Kidney epithelial cell (primary cell): Measurements from ENCODE around the gene SBK3. TPM values are rescaled to one million over a fixed set of nuclear protein-coding genes. Genes with fewer than 3 reads are reported as not detected.
"Not testable (repeated sequence)": the region's sequence is repeated elsewhere in the genome, so short reads cannot be mapped to it uniquely, and the experiment has no call there.

Experiments used
- DNase-seq: peaks from one replicate; pipeline ENCODE4 v3.0.0-alpha.2; 2010; ENCODE audit warnings: low read depth
- H3K27me3 ChIP-seq: 2 replicates; pipeline ENCODE4 v1.6.0; 2011; ENCODE audit warnings: low read length; ENCODE audit not compliant: control insufficient read depth, insufficient read depth
- H3K36me3 ChIP-seq: 2 replicates; pipeline ENCODE4 v1.5.1; 2011; ENCODE audit warnings: low read length; ENCODE audit not compliant: control insufficient read depth, insufficient read depth
- H3K4me3 ChIP-seq: 2 replicates; pipeline ENCODE4 v1.5.1; 2011; ENCODE audit warnings: low read depth, mild to moderate bottlenecking, control low read depth, low read length
- CTCF ChIP-seq: IDR thresholded peaks from 2 replicates; pipeline ENCODE4 v1.5.1; 2011; ENCODE audit warnings: mild to moderate bottlenecking, moderate library complexity, low read length, control low read depth, inconsistent platforms; ENCODE audit not compliant: insufficient read depth, poor library complexity, severe bottlenecking
- total RNA-seq: library from RNA; depleted of rRNA; stranded (reverse); fragments of >200 nt; gene quantifications from 2 replicates; pipeline ENCODE4 v1.2.3, GENCODE V29; 2015

Gene SBK3
- total RNA-seq, 1 donor from 2014 or later = 0.33 TPM

DNA sequence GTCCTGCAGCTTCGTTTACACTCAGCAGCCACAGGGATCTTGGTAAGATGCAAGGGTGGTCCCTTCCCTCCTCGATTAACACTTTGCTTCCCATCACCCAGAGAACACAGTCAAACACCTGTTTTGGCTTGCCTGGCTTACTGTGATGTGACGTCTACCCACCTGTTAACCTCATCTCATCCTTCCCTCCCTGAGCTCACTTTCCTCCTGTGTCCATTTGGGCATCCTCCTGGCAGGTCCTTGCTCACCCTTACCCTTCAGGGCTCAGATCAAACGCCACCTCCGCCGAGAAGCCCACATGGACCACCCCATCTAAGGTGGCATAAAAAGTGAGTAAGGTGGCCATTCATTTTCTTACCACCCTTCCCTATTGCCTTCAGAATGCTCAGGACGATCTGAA is 44.8 kb upstream of the SBK3 start:
- Histone ChIP-seq H3K27me3 (no peaks in the 10 kb centered on the region), H3K36me3 (no peaks in the 10 kb centered on the region), H3K4me3 (no peak overlapping the region)
- no peak for DNase-seq
- TF ChIP-seq CTCF = no peak

- Histone ChIP-seq H3K27me3 (no peaks in the 10 kb centered on the region), H3K36me3 (no peaks in the 10 kb centered on the region), H3K4me3 (no peak overlapping the region)
- TF ChIP-seq CTCF = no peak
- DNase-seq = no peak
These were observed 43.4 kb upstream of the SBK3 start for GRCh38 chr19:55588738-55589137.

DNA sequence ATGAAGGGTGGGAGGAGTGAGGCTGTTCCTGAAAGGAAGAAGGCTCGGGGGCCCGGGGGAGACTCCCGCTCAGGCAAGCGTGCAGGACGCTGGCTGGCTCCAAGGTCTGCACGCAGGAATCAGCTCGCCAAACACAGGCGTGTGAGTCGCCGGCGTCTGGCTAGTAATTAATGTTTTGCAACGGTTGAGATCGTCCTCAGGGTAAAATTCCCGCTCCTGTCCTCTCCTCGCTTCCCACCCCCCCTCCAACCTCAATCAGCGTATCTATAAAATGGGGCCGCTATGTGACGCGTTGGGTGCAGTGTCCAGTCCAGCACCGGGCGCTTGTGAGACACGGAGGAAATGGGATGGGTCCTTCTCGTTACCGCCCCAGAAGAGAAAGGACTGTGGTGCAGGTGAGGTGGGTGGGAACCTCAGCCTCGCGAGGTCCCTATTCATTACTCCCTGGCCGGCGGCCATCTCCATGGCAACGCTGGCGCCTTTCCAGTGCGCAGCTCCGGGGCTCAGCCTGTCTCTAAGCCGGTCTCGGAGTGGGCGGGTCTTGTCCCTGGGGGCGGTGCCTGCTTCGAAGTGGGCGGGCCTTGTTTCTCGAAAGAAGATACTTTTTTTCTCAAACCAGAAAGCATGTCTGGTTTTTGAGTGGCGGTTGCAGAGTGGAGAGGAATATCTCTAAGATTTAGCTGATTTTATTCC is 41.8 kb upstream of the SBK3 start:
- no peaks in the 10 kb centered on the region for H3K36me3 ChIP-seq
- no peaks in the 10 kb centered on the region for H3K27me3 ChIP-seq
- DNase-seq = peak; percentile 91
- TF ChIP-seq CTCF = no peak
- H3K4me3 ChIP-seq = peak overlapping the region; percentile 30

DNA sequence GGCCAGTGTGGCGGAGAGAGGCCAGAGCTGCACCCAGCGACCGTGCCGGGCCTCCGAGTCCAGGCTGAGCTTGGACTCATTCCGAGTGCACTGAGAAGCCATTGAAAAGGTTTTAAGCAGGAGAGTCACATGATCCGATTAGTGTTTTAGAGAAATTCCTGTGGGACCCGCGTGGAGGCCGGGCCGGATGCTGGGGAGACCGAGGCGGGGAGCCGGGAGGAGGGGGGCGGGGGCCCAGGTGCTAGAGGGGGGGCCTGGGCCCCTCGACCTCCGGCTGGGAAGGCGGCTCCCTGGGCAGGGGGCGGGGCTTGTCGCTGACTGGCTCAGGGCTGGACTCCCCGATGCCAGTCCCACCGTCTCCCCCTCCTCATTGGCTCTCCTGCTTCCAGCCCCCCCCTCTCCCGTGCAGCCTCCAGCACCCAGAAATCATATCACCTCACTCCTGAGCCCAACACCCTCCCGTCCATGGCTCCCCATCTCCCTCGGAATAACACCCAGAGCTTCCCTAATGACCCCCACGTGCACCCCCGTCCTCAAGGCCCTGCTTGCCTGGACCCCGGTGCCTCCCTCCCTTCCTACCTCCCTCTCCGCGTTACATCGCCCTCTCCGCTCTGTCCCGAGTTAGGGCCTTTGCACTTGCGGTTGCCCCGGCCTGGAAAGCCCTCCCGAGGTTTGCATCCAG is 40.5 kb upstream of the SBK3 start:
- Histone ChIP-seq H3K4me3 (peak overlapping the region; percentile 17), H3K27me3 (no peaks in the 10 kb centered on the region), H3K36me3 (no peaks in the 10 kb centered on the region)
- DNase-seq = no peak
- no peak for TF ChIP-seq CTCF

GRCh38 chr19:55584871-55585270 is 39.5 kb upstream of the SBK3 start:
- Histone ChIP-seq H3K27me3 (no peaks in the 10 kb centered on the region), H3K4me3 (no peak overlapping the region), H3K36me3 (no peaks in the 10 kb centered on the region)
- no peak for TF ChIP-seq CTCF
- no peak for DNase-seq

DNA sequence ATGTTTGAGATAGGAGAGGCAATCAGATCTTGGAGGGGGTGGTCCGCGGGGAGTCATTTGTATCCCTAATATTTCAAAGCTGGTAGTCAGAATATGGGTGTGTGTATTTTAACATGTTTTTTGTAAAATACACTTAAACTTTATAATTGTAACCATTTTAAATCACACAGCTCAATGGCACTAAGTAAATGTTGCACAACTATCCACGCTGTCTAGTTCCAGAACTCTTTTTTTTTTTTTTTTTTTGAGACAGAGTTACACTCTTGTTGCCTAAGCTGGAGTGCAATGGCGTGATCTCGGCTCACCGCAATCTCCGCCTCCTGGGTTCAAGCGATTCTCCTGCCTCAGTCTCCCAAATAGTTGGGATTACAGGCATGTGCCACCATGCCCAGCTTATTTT is 38.6 kb upstream of the SBK3 start:
- not testable (repeated sequence) for H3K36me3 ChIP-seq, H3K4me3 ChIP-seq, DNase-seq, H3K27me3 ChIP-seq

- DNase-seq, H3K27me3 ChIP-seq, H3K4me3 ChIP-seq, H3K36me3 ChIP-seq: not testable (repeated sequence)
These were observed 36.9 kb upstream of the SBK3 start for GRCh38 chr19:55582284-55582683.
